ENCODE measurements around the gene LARP4. TPM values are rescaled to one million over a fixed set of nuclear protein-coding genes. Genes with fewer than 3 reads are reported as not detected.

The LARP4 gene
- total RNA-seq (2011; cell fraction: chromatin; rRNA removed; ENCODE audit: low replicate concordance) = 43.0 and 161 TPM in 2 replicates
- 20.2 and 23.4 TPM in 2 replicates for total RNA-seq (2011; cell fraction: nucleolus; rRNA removed)
- 44.2 and 72.9 TPM in 2 replicates for total RNA-seq (2011; cell fraction: nucleoplasm; rRNA removed)
- total RNA-seq (2014; rRNA removed) = 31.6 and 39.7 TPM in 2 replicates
- total RNA-seq (2014; rRNA removed; fragmentation: Illumina TruSeq; extraction: Trizol) = 69.5 and 81.8 TPM in 2 replicates
- 50.4 and 55.9 TPM in 2 replicates for total RNA-seq (2015; rRNA removed; fragmentation: Illumina TruSeq; extraction: Trizol)
- total RNA-seq (2021) = 80.2 and 84.5 TPM in 2 replicates
- 39.6 and 52.4 TPM in 2 replicates for polyA plus RNA-seq (2011; rRNA removed)
- 15.3 and 20.7 TPM in 2 replicates for polyA plus RNA-seq (2011; cell fraction: cytosol; rRNA removed)
- 27.5 and 35.0 TPM in 2 replicates for polyA plus RNA-seq (2011; cell fraction: nucleus; rRNA removed)
- 24.3 and 39.1 TPM in 2 replicates for polyA plus RNA-seq (2012)
- polyA plus RNA-seq (2014; fragmentation: Illumina TruSeq; extraction: Trizol) = 56.3 and 73.0 TPM in 2 replicates
- polyA plus RNA-seq (2014; fragmentation: Nextera tagmentation; extraction: Ambion mirVana) = 10 to 100 TPM; 38.6 to 43.9 TPM
- 37.6 and 43.6 TPM in 2 replicates for polyA plus RNA-seq (2014; rRNA removed)
- 101 and 121 TPM in 2 replicates for polyA minus RNA-seq (2011; rRNA and poly(A)+ RNA removed)
- 53.7 and 64.5 TPM in 2 replicates for polyA minus RNA-seq (2011; cell fraction: cytosol; rRNA and poly(A)+ RNA removed)
- polyA minus RNA-seq (2011; cell fraction: nucleus; rRNA and poly(A)+ RNA removed) = 17.4 and 35.4 TPM in 2 replicates
- Bru-seq, nascent RNA = percentile 88 among the genes with signal in this experiment
- BruChase-seq, experiment 1, labeled RNA remaining after a 2-hour chase = percentile 93 among the genes with signal in this experiment
- percentile 94 among the genes with signal in this experiment for BruChase-seq, experiment 2, labeled RNA remaining after a 6-hour chase
- long read RNA-seq, experiment 1, full-length matches to known transcripts = 23 of 189 reads
- long read RNA-seq, experiment 1, partial matches to known transcripts = 123 of 189 reads
- long read RNA-seq, experiment 1, other reads (novel, unspliced or antisense) = 43 of 189 reads
- long read RNA-seq, experiment 2, partial matches to known transcripts = 2 of 44 reads
- long read RNA-seq, experiment 2, other reads (novel, unspliced or antisense) = 40 of 44 reads
- long read RNA-seq, experiment 3, full-length matches to known transcripts = 12 of 48 reads
- long read RNA-seq, experiment 3, partial matches to known transcripts = 20 of 48 reads
- long read RNA-seq, experiment 3, other reads (novel, unspliced or antisense) = 16 of 48 reads

DNA sequence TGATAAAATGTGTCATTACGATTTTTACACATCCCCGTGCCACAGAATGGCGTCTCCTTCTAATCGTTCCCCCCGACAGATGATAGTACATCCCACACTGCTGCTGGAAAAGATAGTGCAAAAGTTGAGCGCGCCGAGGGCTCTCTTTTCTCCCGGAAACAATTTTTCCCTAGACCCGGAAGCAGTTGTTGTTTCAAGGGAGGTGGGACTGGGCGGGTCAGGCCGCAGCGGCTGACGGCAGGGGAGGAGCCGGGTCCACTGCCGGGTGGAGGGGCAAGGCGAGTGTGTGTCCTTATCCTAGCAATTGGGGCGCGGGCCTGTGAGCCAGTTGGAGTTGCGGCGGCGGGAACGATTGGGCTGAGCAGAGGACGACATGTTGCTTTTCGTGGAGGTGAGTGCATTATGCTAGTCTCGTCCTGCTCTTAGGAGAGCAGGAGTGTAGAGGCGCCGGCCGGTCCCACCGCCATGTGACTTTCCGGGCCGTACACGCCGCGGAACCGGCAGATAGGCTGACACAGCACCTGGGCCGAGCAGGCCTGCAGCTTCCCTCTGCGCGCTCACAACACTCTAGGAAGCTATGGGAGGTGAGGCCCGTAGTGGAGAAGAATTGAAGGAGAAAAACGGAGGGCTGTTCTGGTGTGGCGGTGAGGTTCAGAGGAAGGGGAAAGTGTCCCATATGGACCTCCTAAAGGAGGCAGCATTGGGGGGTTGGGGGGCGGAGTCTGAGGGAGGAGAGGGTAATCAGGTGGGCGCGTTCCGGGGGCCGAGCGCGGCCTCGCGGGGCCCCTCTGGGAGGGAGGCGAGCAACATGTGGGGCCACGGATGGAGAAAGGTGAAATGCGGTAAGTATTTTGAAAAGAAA, at the start of gene LARP4:
Gene LARP4 (plus strand): TSS at position 248 of the 862 bp plus-strand sequence. CDS start 126 bp downstream, at position 374.
- no peaks in the 10 kb centered on the region for H3K9me1 ChIP-seq (ENCODE audit: control insufficient read depth, insufficient read depth, low read length)
- peak within 1 kb of the TSS; percentile 94 for H2AFZ ChIP-seq (ENCODE audit: low read depth, low read length)
- no TSS peak for BruUV-seq (replicated peaks)
- ATAC-seq = peak; percentile 97
- H4K20me1 ChIP-seq (replicated peaks; ENCODE audit: control insufficient read depth, insufficient read depth, low read length) = no peaks in the 10 kb centered on the region
- no peaks in the 10 kb centered on the region for H3K9me3 ChIP-seq (replicated peaks; ENCODE audit: control insufficient read depth, insufficient read depth, low read depth, low read length)
- CTCF ChIA-PET (ENCODE audit: low intra/inter-chr PET ratio) = no interaction called here
- peak within 1 kb of the TSS; percentile 83 for H3K4me3 ChIP-seq
- H3K27ac ChIP-seq (ENCODE audit: extremely low read depth, low read depth, low read length) = peak within 1 kb of the TSS; percentile 92
- POLR2A ChIA-PET = interaction anchor here (1.0 to 1.8 kb wide), 4 partner anchors 11 to 25 kb away, joined by 4 to 5 read pairs (median 4); no protein-coding TSS in a partner anchor
- H3K9ac ChIP-seq (ENCODE audit: insufficient read depth in 1 of 2, low read depth in 2 of 2, low read length in 2 of 2) = peak within 1 kb of the TSS; percentile 89 to 95
- H3K79me2 ChIP-seq (ENCODE audit: control insufficient read depth, insufficient read depth, low read length) = peaks cover 52% of the 10 kb centered on the region
- in situ Hi-C loops (cut with MboI) = no loop called here
- intact Hi-C loops (cut with micrococcal nuclease) = no loop called here
- peak; percentile 99 for FAIRE-seq
- DNase-seq (ENCODE audit: extremely low read depth in 1 of 4, low spot score in 3 of 4) = peak; percentile 93 to 98 (median 95)
- 1% methylated on average over 48 of the region's 54 CpGs for WGBS (ENCODE audit: insufficient coverage, low coverage, missing lambda C conversion rate)
- H3K36me3 ChIP-seq (ENCODE audit: control insufficient read depth, insufficient read depth, low read length) = peaks cover 9% of the 10 kb centered on the region; the same call in 1 of the 3 replicates
- peak within 1 kb of the TSS; percentile 89 for H3K4me2 ChIP-seq (ENCODE audit: insufficient read depth, low read length)
- H3K4me1 ChIP-seq (replicated peaks in 1 of 2; ENCODE audit: control insufficient read depth in 2 of 2, insufficient read depth in 2 of 2, low read length in 2 of 2) = no peaks in the 10 kb centered on the region; a peak in 3 of 5 replicates
- no peaks in the 10 kb centered on the region for H3K27me3 ChIP-seq (ENCODE audit: control insufficient read depth in 2 of 2, insufficient read depth in 2 of 2, low read length in 2 of 2)
- no peak for TF ChIP-seq NFATC3 (IDR thresholded peaks at IDR 0.05)
- TF ChIP-seq SLC30A9 (CRISPR knock-in tag; IDR thresholded peaks at IDR 0.05) = no peak
- TF ChIP-seq L3MBTL2 (IDR thresholded peaks at IDR 0.05) = peak; percentile 63; the same call in 1 of the 2 replicates
- TF ChIP-seq ELF1 (tag; IDR thresholded peaks at IDR 0.05) = peak; percentile 73
- peak; percentile 99 for TF ChIP-seq POLR2G (IDR thresholded peaks at IDR 0.05; ENCODE audit: low read depth, low read length)
- TF ChIP-seq ETV6 (IDR thresholded peaks at IDR 0.05; ENCODE audit: borderline replicate concordance in 1 of 2, low read depth in 2 of 2, low read length in 1 of 2) = no peak
- peak; percentile 84; the same call in 1 of the 2 replicates for TF ChIP-seq ETV6 (CRISPR knock-in tag; IDR thresholded peaks at IDR 0.05; ENCODE audit: borderline replicate concordance)
- peak; percentile 44; the same call in 1 of the 2 replicates for TF ChIP-seq KLF16 (IDR thresholded peaks at IDR 0.05)
- no peak for TF ChIP-seq BACH1 (tag; IDR thresholded peaks at IDR 0.05)
- no peak for TF ChIP-seq HDAC8 (tag; IDR thresholded peaks at IDR 0.05)
- TF ChIP-seq ZNF232 (CRISPR knock-in tag; IDR thresholded peaks at IDR 0.05) = peak; percentile 64
- TF ChIP-seq ZNF707 (CRISPR knock-in tag; conservative IDR thresholded peaks at IDR 0.05) = no peak
- TF ChIP-seq, protein P1, sequence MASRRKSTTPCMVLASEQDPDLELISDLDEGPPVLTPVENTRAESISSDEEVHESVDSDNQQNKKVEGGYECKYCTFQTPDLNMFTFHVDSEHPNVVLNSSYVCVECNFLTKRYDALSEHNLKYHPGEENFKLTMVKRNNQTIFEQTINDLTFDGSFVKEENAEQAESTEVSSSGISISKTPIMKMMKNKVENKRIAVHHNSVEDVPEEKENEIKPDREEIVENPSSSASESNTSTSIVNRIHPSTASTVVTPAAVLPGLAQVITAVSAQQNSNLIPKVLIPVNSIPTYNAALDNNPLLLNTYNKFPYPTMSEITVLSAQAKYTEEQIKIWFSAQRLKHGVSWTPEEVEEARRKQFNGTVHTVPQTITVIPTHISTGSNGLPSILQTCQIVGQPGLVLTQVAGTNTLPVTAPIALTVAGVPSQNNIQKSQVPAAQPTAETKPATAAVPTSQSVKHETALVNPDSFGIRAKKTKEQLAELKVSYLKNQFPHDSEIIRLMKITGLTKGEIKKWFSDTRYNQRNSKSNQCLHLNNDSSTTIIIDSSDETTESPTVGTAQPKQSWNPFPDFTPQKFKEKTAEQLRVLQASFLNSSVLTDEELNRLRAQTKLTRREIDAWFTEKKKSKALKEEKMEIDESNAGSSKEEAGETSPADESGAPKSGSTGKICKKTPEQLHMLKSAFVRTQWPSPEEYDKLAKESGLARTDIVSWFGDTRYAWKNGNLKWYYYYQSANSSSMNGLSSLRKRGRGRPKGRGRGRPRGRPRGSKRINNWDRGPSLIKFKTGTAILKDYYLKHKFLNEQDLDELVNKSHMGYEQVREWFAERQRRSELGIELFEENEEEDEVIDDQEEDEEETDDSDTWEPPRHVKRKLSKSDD (conservative IDR thresholded peaks at IDR 0.05; ENCODE audit: low read length) = no peak
- no peak; the same call in 1 of the 2 replicates for TF ChIP-seq ZNF12 (CRISPR knock-in tag; IDR thresholded peaks at IDR 0.05)
- no peak for TF ChIP-seq ZNF79 (CRISPR knock-in tag; IDR thresholded peaks at IDR 0.05; ENCODE audit: low read depth)
